H1 (cell line): ENCODE results near the gene MUC5AC. TPM values are rescaled to one million over a fixed set of nuclear protein-coding genes. Genes with fewer than 3 reads are reported as not detected.

ENCODE experiments used
- CTCF ChIA-PET: fragments of 300-600 bp; sonication (Branson Sonifier 250); formaldehyde crosslinking; loops from one replicate; lab custom pipeline; 2021; ENCODE audit not compliant: partially characterized antibody; lab: Charles Lee
- POLR2A ChIA-PET: fragments of 300-600 bp; sonication (Branson Sonifier 250); formaldehyde crosslinking; loops from one replicate; lab custom pipeline; 2021; ENCODE audit warnings: inconsistent platforms; ENCODE audit not compliant: partially characterized antibody; lab: Charles Lee
- DNase-seq, 2 experiments: peaks; one replicate each; pipeline versions ENCODE4 v3.0.0 to v3.0.0-alpha.2; 2010 to 2022; ENCODE audit warnings: low spot score in 2 of 2, low read depth in 1 of 2, mixed read lengths in 1 of 2
- FAIRE-seq: peaks from 2 replicates; lab custom pipeline; 2011; peaks lifted over from hg19 to GRCh38; lab: Jason Lieb, UNC
- H2AFZ ChIP-seq: 2 replicates; pipeline ENCODE4 v1.8.1; 2012; ENCODE audit warnings: low read length, inconsistent platforms
- H2AK5ac ChIP-seq: 2 replicates; pipeline ENCODE4 v1.6.1; 2013; ENCODE audit warnings: low read depth, low read length
- H2BK120ac ChIP-seq: replicated peaks from 2 replicates; pipeline ENCODE3; 2013; ENCODE audit warnings: low read depth, low read length, inconsistent platforms
- H2BK12ac ChIP-seq: 2 replicates; pipeline ENCODE4 v1.6.1; 2013; ENCODE audit warnings: low read depth, low read length
- H2BK15ac ChIP-seq: 2 replicates; pipeline ENCODE4 v1.6.1; 2013; ENCODE audit warnings: low read length
- H2BK20ac ChIP-seq: 2 replicates; pipeline ENCODE4 v1.6.1; 2013; ENCODE audit warnings: low read length
- H2BK5ac ChIP-seq: 2 replicates; pipeline ENCODE4 v1.6.1; 2013; ENCODE audit warnings: low read depth, low read length
- H3K14ac ChIP-seq: 2 replicates; pipeline ENCODE4 v1.6.1; 2013; ENCODE audit warnings: inconsistent platforms; ENCODE audit not compliant: insufficient read length
- H3K18ac ChIP-seq: 2 replicates; pipeline ENCODE4 v1.6.1; 2013; ENCODE audit warnings: low read length; ENCODE audit errors: extremely low read depth
- H3K23ac ChIP-seq: 2 replicates; pipeline ENCODE4 v1.6.1; 2013; ENCODE audit warnings: inconsistent platforms; ENCODE audit not compliant: insufficient read length
- H3K23me2 ChIP-seq: 2 replicates; pipeline ENCODE4 v1.6.1; 2013; ENCODE audit warnings: low read depth, low read length
- H3K27ac ChIP-seq: 2 replicates; pipeline ENCODE4 v1.6.1; 2011; ENCODE audit warnings: low read depth, low read length, inconsistent platforms
- H3K27me3 ChIP-seq, 4 experiments: replicated peaks in 1 of 4; 1 replicate in 1 of 4; 2 replicates in 3 of 4; pipeline versions ENCODE4 v1.6.1 to v1.8.1; 2011 to 2013; ENCODE audit warnings: low read length in 3 of 4, mild to moderate bottlenecking in 3 of 4, inconsistent platforms in 2 of 4, mixed read lengths in 2 of 4, moderate library complexity in 1 of 4; ENCODE audit not compliant: control insufficient read depth in 3 of 4, insufficient read depth in 3 of 4; ENCODE audit errors: extremely low read depth in 1 of 4
- H3K36me3 ChIP-seq, 4 experiments: 2 replicates each; pipeline versions ENCODE4 v1.6.1 to v1.8.1; 2011 to 2013; ENCODE audit warnings: mild to moderate bottlenecking in 4 of 4, low read length in 3 of 4, moderate library complexity in 2 of 4, control low read depth in 1 of 4, inconsistent platforms in 1 of 4; ENCODE audit not compliant: insufficient read depth in 4 of 4, control insufficient read depth in 2 of 4
- H3K4ac ChIP-seq: replicated peaks from 2 replicates; pipeline ENCODE3; 2013; ENCODE audit warnings: low read length, low read depth, mixed read lengths, inconsistent platforms; ENCODE audit not compliant: insufficient read length
- H3K4me1 ChIP-seq, 4 experiments: replicated peaks in 1 of 4; 1 replicate in 1 of 4; 2 replicates in 3 of 4; pipeline versions ENCODE4 v1.6.1 to v1.8.1; 2011 to 2013; ENCODE audit warnings: low read length in 3 of 4, inconsistent platforms in 2 of 4, mixed read lengths in 1 of 4; ENCODE audit not compliant: insufficient read depth in 4 of 4, control insufficient read depth in 3 of 4
- H3K4me2 ChIP-seq, 2 experiments: 2 replicates each; pipeline versions ENCODE4 v1.6.1 to v1.8.1; 2011 to 2013; ENCODE audit warnings: low read depth in 2 of 2, low read length in 2 of 2, control low read depth in 1 of 2, inconsistent platforms in 1 of 2, mild to moderate bottlenecking in 1 of 2; ENCODE audit not compliant: insufficient read depth in 1 of 2
- H3K4me3 ChIP-seq, 4 experiments: fragments of 200-600, 300-600 bp in 1 of 4; sonication (generic), shearing (Covaris generic), sonication (Bioruptor Twin) in 1 of 4; 2 replicates each; pipeline versions ENCODE4 v1.5.1 to v1.8.1; 2011 to 2016; ENCODE audit warnings: low read length in 4 of 4, low read depth in 3 of 4, control low read depth in 2 of 4, inconsistent platforms in 2 of 4, mild to moderate bottlenecking in 2 of 4, mixed read lengths in 1 of 4, moderate library complexity in 1 of 4; ENCODE audit not compliant: insufficient read depth in 2 of 4; ENCODE audit errors: extremely low read depth in 1 of 4
- H3K56ac ChIP-seq: replicated peaks from 2 replicates; pipeline ENCODE3; 2013; ENCODE audit warnings: low read depth, mild to moderate bottlenecking, mixed read lengths, low read length, inconsistent platforms; ENCODE audit not compliant: insufficient read length
- H3K79me1 ChIP-seq: 2 replicates; pipeline ENCODE4 v1.6.1; 2013; ENCODE audit warnings: low read depth, low read length, control low read depth
- H3K79me2 ChIP-seq, 2 experiments: 2 replicates each; pipeline versions ENCODE4 v1.6.1 to v1.8.1; 2012 to 2013; ENCODE audit warnings: low read length in 2 of 2, mild to moderate bottlenecking in 2 of 2, inconsistent platforms in 1 of 2; ENCODE audit not compliant: insufficient read depth in 2 of 2, control insufficient read depth in 1 of 2
- H3K9ac ChIP-seq, 4 experiments: replicated peaks in 1 of 4; 1 replicate in 1 of 4; 2 replicates in 3 of 4; pipeline versions ENCODE4 v1.6.1 to v1.8.1; 2011 to 2013; ENCODE audit warnings: low read depth in 3 of 4, low read length in 3 of 4, control low read depth in 2 of 4, mild to moderate bottlenecking in 2 of 4, moderate library complexity in 2 of 4, inconsistent platforms in 1 of 4; ENCODE audit errors: extremely low read depth in 1 of 4
- H3K9me3 ChIP-seq, 2 experiments: 2 replicates each; pipeline versions ENCODE4 v1.6.1 to v1.8.1; 2012 to 2013; ENCODE audit warnings: mild to moderate bottlenecking in 2 of 2, moderate library complexity in 2 of 2, control low read depth in 1 of 2, inconsistent platforms in 1 of 2, low read depth in 1 of 2, low read length in 1 of 2, mixed read lengths in 1 of 2; ENCODE audit not compliant: insufficient read depth in 2 of 2
- H4K20me1 ChIP-seq, 2 experiments: replicated peaks in 1 of 2; 2 replicates each; pipeline versions ENCODE3 to v1.8.1; 2011 to 2013; ENCODE audit warnings: inconsistent platforms in 2 of 2, low read length in 2 of 2, mild to moderate bottlenecking in 1 of 2; ENCODE audit not compliant: insufficient read depth in 2 of 2, control insufficient read depth in 1 of 2
- H4K5ac ChIP-seq: 2 replicates; pipeline ENCODE4 v1.6.1; 2013; ENCODE audit warnings: low read length, low read depth, mixed read lengths, inconsistent platforms; ENCODE audit not compliant: insufficient read length
- H4K8ac ChIP-seq: 2 replicates; pipeline ENCODE4 v1.8.0; 2013; ENCODE audit warnings: mild to moderate bottlenecking, moderate library complexity, low read length, inconsistent platforms; ENCODE audit not compliant: insufficient read depth; ENCODE audit errors: extremely low read depth
- H4K91ac ChIP-seq: replicated peaks from 2 replicates; pipeline ENCODE3; 2013; ENCODE audit warnings: low read length, mixed read lengths, inconsistent platforms; ENCODE audit not compliant: insufficient read length
- CEBPB ChIP-seq: IDR thresholded peaks from 2 replicates; pipeline ENCODE4 v1.6.1; 2012; ENCODE audit warnings: low read depth, low read length
- TBP ChIP-seq: IDR thresholded peaks from 2 replicates; pipeline ENCODE4 v1.6.1; 2011; ENCODE audit warnings: low read depth, low read length, improper control_type of control experiment
- TCF12 ChIP-seq: IDR thresholded peaks from 2 replicates; pipeline ENCODE4 v1.6.1; 2011; ENCODE audit warnings: low read depth, mild to moderate bottlenecking, low read length
- TEAD4 ChIP-seq: IDR thresholded peaks from 2 replicates; pipeline ENCODE4 v1.6.1; 2012; ENCODE audit warnings: low read depth, low read length, inconsistent platforms, mixed read lengths
- WGBS, 2 experiments: shearing (Covaris generic) in 1 of 2; methylation state at CpG; one replicate each; pipeline versions ENCODE4 v1.1.6 to v1.1.7; 2013 to 2015; ENCODE audit warnings: low lambda C conversion rate in 2 of 2, mixed read lengths in 2 of 2, inconsistent platforms in 1 of 2, low coverage in 1 of 2, missing lambda C conversion rate in 1 of 2; ENCODE audit not compliant: insufficient replicate concordance in 2 of 2, insufficient coverage in 1 of 2, insufficient read length in 1 of 2; ENCODE audit errors: extremely low coverage in 1 of 2, missing lambda C conversion rate in 1 of 2; 5-methylcytosine and 5-hydroxymethylcytosine counted together
- polyA plus RNA-seq, 7 experiments: library from polyadenylated mRNA; depleted of rRNA in 3 of 7; stranded (reverse) in 5 of 7; unstranded in 2 of 7; fragments of >200 nt in 5 of 7; fragments of 200-250 nt in 2 of 7; gene quantifications; 1 replicate in 5 of 7; 2 replicates in 1 of 7; 4 replicates in 1 of 7; pipeline versions ENCODE4 v1.2.1 to v1.2.3, GENCODE V29; 2011 to 2013; ENCODE audit warnings: missing spikeins in 2 of 7, mixed read lengths in 2 of 7
- total RNA-seq: library from RNA; stranded (reverse); fragmentation: NEBNext Ultra II Directional; extraction: Animal tissue kit (Norgen Biotek cat#: 25700); gene quantifications from 2 replicates; pipeline ENCODE4 v1.2.1, GENCODE V29; 2021
- TF ChIP-seq, protein P1 (sequence below): IDR thresholded peaks from 2 replicates; pipeline ENCODE4 v1.6.1; 2011; ENCODE audit warnings: low read depth, mild to moderate bottlenecking, low read length; ENCODE audit not compliant: insufficient read depth
- TF ChIP-seq, protein P2 (sequence below), 3 experiments: IDR thresholded peaks; 1 replicate in 2 of 3; 2 replicates in 1 of 3; pipeline versions ENCODE4 v1.5.1 to v1.6.1; 2011; ENCODE audit warnings: low read length in 3 of 3, mild to moderate bottlenecking in 3 of 3, inconsistent platforms in 2 of 3, low read depth in 1 of 3, moderate library complexity in 1 of 3; ENCODE audit not compliant: insufficient read depth in 1 of 3; ENCODE audit errors: control extremely low read depth in 1 of 3

Gene MUC5AC
- total and polyA plus RNA-seq, 2 of the 8 experiments (the other 6 are each of a cell fraction or from before 2014, with no cell fraction given) = not detected

DNA sequence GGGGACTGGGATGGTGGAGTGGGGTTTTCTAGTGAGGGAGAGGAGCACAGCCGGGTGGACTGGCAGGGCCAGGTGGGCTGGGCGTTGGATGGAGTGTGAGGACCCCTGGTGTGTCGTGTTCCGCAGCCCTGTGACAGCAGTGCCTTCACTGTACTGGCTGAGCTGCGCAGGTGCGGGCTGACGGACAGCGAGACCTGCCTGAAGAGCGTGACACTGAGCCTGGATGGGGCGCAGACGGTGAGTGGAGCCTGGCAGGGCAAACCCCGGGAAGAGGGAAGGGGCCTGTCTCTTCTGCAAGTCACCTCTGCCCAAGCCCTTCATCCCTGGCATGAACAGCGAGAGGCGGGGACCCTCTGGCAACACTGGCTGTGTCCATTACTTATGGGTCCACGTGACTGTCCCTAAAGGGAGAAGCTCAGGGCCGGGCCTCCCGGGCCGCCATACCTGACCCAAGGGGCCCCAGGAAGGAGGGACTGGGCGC is 10.0 kb downstream of the MUC5AC start:
- Histone ChIP-seq H3K4me1 (no peaks in the 10 kb centered on the region), H4K8ac (no peak overlapping the region), H2BK20ac (no peak overlapping the region), H3K14ac (no peak overlapping the region), H4K91ac (no peak overlapping the region), H2BK5ac (no peak overlapping the region), H2BK15ac (no peak overlapping the region), H3K9ac (no peak overlapping the region), H2AK5ac (no peak overlapping the region), H3K23ac (no peak overlapping the region), H3K9me3 (peaks cover 22 to 52% of the 10 kb centered on the region in 2 experiments; a peak in 3 of 4 replicates), H3K56ac (no peak overlapping the region), H2BK120ac (no peak overlapping the region), H3K27ac (no peak overlapping the region), H2AFZ (no peak overlapping the region), H3K18ac (no peak overlapping the region), H3K79me1 (no peaks in the 10 kb centered on the region), H2BK12ac (no peak overlapping the region), H3K27me3 (no peaks in the 10 kb centered on the region), H4K20me1 (peaks cover 0 to 2% of the 10 kb centered on the region in 2 experiments), H3K79me2 (no peaks in the 10 kb centered on the region), H3K4me2 (no peak overlapping the region), H4K5ac (no peak overlapping the region), H3K23me2 (peaks cover 19% of the 10 kb centered on the region; the same call in 1 of the 2 replicates), H3K4me3 (no peak overlapping the region), H3K36me3 (no peaks in the 10 kb centered on the region), H3K4ac (no peak overlapping the region)
- CTCF ChIA-PET = interaction anchor here (1.0 kb wide), 1 partner anchor 12 kb away, joined by 3 read pairs; no protein-coding TSS in a partner anchor
- DNase-seq = no peak
- TF ChIP-seq TEAD4 = no peak
- TF ChIP-seq TBP = no peak
- TF ChIP-seq TCF12 = no peak
- TF ChIP-seq CEBPB = no peak
- TF ChIP-seq, protein P1, sequence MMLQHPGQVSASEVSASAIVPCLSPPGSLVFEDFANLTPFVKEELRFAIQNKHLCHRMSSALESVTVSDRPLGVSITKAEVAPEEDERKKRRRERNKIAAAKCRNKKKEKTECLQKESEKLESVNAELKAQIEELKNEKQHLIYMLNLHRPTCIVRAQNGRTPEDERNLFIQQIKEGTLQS = no peak
- TF ChIP-seq, protein P2, sequence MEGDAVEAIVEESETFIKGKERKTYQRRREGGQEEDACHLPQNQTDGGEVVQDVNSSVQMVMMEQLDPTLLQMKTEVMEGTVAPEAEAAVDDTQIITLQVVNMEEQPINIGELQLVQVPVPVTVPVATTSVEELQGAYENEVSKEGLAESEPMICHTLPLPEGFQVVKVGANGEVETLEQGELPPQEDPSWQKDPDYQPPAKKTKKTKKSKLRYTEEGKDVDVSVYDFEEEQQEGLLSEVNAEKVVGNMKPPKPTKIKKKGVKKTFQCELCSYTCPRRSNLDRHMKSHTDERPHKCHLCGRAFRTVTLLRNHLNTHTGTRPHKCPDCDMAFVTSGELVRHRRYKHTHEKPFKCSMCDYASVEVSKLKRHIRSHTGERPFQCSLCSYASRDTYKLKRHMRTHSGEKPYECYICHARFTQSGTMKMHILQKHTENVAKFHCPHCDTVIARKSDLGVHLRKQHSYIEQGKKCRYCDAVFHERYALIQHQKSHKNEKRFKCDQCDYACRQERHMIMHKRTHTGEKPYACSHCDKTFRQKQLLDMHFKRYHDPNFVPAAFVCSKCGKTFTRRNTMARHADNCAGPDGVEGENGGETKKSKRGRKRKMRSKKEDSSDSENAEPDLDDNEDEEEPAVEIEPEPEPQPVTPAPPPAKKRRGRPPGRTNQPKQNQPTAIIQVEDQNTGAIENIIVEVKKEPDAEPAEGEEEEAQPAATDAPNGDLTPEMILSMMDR (IDR thresholded peaks at IDR 0.05; ENCODE audit: control extremely low read depth in 1 of 3, insufficient read depth in 1 of 3, low read depth in 1 of 3, low read length in 3 of 3) = no peak
- 87% methylated on average over 19 of the region's 19 CpGs; no CpG with 5 or more reads in 1 of the 2 experiments for WGBS, 2 experiments
- no peak for FAIRE-seq
- POLR2A ChIA-PET = no interaction called here
